Smooth muscle cell (in vitro differentiated cells): Measurements from ENCODE around the gene PKIB. TPM values are rescaled to one million over a fixed set of nuclear protein-coding genes. Genes with fewer than 3 reads are reported as not detected.
A peak's percentile ranks its signal among the peaks of the same experiment; 100 is the strongest.

Source experiments
- DNase-seq: peaks from one replicate; lab custom pipeline; 2025; ENCODE audit not compliant: unreplicated experiment; lab: John Stamatoyannopoulos, UW
- H2AFZ ChIP-seq: fragments of 200-600 bp; sonication (generic); 2 replicates; pipeline ENCODE4 v1.6.0; 2016; ENCODE audit warnings: antibody characterized with exemption, low read depth, mild to moderate bottlenecking
- H3F3A ChIP-seq: fragments of 200-600 bp; sonication (generic); 2 replicates; pipeline ENCODE4 v1.6.0; 2017; ENCODE audit warnings: antibody characterized with exemption, low read depth
- H3K27ac ChIP-seq: fragments of 200-600 bp; sonication (generic); 2 replicates; pipeline ENCODE4 v1.5.1; 2016; ENCODE audit warnings: low read depth, mild to moderate bottlenecking
- H3K27me3 ChIP-seq: fragments of 200-600 bp; sonication (generic); 2 replicates; pipeline ENCODE4 v1.6.1; 2016; ENCODE audit warnings: low read depth, mild to moderate bottlenecking
- H3K36me3 ChIP-seq: fragments of 200-600 bp; sonication (generic); 2 replicates; pipeline ENCODE4 v1.5.1; 2016; ENCODE audit warnings: low read depth
- H3K4me1 ChIP-seq: fragments of 200-600 bp; sonication (generic); 2 replicates; pipeline ENCODE4 v1.5.1; 2016; ENCODE audit warnings: low read depth
- H3K4me2 ChIP-seq: fragments of 200-600 bp; sonication (generic); 2 replicates; pipeline ENCODE4 v1.6.0; 2016; ENCODE audit warnings: mild to moderate bottlenecking
- H3K4me3 ChIP-seq: fragments of 200-600 bp; sonication (generic); 2 replicates; pipeline ENCODE4 v1.5.1; 2016; ENCODE audit warnings: mild to moderate bottlenecking
- H3K79me2 ChIP-seq: fragments of 200-600 bp; sonication (generic); 2 replicates; pipeline ENCODE4 v1.6.0; 2016; ENCODE audit warnings: low read depth, mild to moderate bottlenecking
- H3K9ac ChIP-seq: fragments of 200-600 bp; sonication (generic); 2 replicates; pipeline ENCODE4 v1.6.0; 2016; ENCODE audit warnings: low read depth
- H3K9me3 ChIP-seq: fragments of 200-600 bp; sonication (generic); replicated peaks from 2 replicates; pipeline ENCODE4 v1.5.1; 2016; ENCODE audit warnings: low read depth
- H4K20me1 ChIP-seq: fragments of 200-600 bp; sonication (generic); 2 replicates; pipeline ENCODE4 v1.6.0; 2016; ENCODE audit warnings: low read depth
- WGBS: methylation state at CpG from one replicate; pipeline ENCODE4 v1.1.7; 2016; ENCODE audit warnings: low lambda C conversion rate; 5-methylcytosine and 5-hydroxymethylcytosine counted together
- polyA plus RNA-seq: library from polyadenylated mRNA; unstranded; fragments of >200 nt; fragmentation: Nextera tagmentation; extraction: Ambion mirVana; gene quantifications from 2 replicates; pipeline ENCODE4 v1.2.1, GENCODE V29; 2016
- total RNA-seq: library from RNA; depleted of rRNA; stranded (reverse); fragments of >200 nt; gene quantifications from 2 replicates; pipeline ENCODE4 v1.2.3, GENCODE V29; 2014
- TF ChIP-seq, protein P1 (sequence below): fragments of 200-600 bp; sonication (generic); IDR thresholded peaks from 2 replicates; pipeline ENCODE4 v1.5.1; 2017; ENCODE audit warnings: borderline replicate concordance, mild to moderate bottlenecking, antibody characterized with exemption; ENCODE audit not compliant: insufficient read depth, poor library complexity, severe bottlenecking

PKIB gene
- total and polyA plus RNA-seq, 2 experiments from 2014 or later: 65.6 to 82.6 TPM

DNA sequence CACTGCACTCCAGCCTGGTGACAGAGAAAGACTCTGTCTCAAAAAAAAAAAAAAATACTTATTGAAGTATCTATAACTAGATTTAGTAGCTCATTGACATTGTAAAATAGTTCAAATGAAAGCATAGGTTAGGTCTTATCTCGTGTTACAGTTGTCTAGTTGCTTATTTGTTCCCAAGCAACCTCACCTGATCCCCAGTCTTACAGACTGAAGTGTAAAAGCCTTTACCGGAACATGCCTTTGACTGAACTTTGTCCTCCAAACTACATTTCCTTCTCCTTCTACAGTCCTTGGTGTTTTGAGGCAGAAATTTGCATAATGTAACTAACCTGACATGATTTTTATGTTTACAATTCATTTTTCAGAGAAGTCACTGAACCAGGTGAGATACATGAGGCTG is 61.0 kb downstream of the PKIB start:
- no peaks in the 10 kb centered on the region for H3K27me3 ChIP-seq
- DNase-seq: no peak
- no peak overlapping the region for H3K4me3 ChIP-seq
- no peak overlapping the region for H2AFZ ChIP-seq
- WGBS: 65% methylated on average over 2 of the region's 2 CpGs
- H3K36me3 ChIP-seq: no peaks in the 10 kb centered on the region
- no peak overlapping the region for H3K4me2 ChIP-seq
- peaks cover 12% of the 10 kb centered on the region for H3K4me1 ChIP-seq
- no peak overlapping the region for H3K9ac ChIP-seq
- peaks cover 7% of the 10 kb centered on the region for H4K20me1 ChIP-seq
- H3K79me2 ChIP-seq: no peaks in the 10 kb centered on the region
- H3K9me3 ChIP-seq: no peaks in the 10 kb centered on the region
- TF ChIP-seq, protein P1, sequence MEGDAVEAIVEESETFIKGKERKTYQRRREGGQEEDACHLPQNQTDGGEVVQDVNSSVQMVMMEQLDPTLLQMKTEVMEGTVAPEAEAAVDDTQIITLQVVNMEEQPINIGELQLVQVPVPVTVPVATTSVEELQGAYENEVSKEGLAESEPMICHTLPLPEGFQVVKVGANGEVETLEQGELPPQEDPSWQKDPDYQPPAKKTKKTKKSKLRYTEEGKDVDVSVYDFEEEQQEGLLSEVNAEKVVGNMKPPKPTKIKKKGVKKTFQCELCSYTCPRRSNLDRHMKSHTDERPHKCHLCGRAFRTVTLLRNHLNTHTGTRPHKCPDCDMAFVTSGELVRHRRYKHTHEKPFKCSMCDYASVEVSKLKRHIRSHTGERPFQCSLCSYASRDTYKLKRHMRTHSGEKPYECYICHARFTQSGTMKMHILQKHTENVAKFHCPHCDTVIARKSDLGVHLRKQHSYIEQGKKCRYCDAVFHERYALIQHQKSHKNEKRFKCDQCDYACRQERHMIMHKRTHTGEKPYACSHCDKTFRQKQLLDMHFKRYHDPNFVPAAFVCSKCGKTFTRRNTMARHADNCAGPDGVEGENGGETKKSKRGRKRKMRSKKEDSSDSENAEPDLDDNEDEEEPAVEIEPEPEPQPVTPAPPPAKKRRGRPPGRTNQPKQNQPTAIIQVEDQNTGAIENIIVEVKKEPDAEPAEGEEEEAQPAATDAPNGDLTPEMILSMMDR: no peak
- H3K27ac ChIP-seq: no peak overlapping the region
- peaks cover 8% of the 10 kb centered on the region for H3F3A ChIP-seq

DNA sequence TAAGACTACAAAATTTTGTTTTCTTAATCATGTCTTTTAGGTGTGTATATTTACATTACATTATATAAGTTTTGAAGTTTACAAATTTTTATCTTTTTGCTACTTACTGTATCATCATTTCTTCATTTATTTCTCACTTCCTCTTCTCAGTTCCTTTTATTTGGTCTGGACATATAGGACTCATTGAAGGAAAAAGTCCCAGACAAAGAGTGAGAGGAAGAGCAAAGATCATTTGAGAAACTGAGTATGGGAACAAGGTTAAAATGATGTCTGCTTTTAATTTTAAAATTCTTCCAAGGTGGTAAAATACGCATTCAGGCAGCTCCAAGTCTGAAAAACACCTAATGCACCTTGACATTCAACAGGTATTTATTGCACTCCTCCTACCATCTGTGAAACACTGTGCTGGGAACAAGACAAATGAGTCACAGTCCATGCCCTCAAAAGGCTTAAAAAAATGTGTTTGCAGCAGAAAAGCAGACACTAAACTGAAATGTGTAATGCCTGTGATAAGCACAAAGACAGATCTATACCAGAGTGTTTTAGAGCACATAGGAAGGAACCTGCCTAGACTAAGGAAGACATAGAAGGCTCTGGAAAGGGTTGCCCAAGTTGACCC is 63.2 kb downstream of the PKIB start:
- H3K4me3 ChIP-seq: peak overlapping the region; percentile 11
- H3K4me1 ChIP-seq: peaks cover 12% of the 10 kb centered on the region
- H3K27ac ChIP-seq: peak overlapping the region; percentile 77
- H2AFZ ChIP-seq: no peak overlapping the region
- WGBS: 36% methylated on average over 1 of the region's 1 CpG
- no peaks in the 10 kb centered on the region for H3K27me3 ChIP-seq
- DNase-seq: no peak
- H3K36me3 ChIP-seq: no peaks in the 10 kb centered on the region
- TF ChIP-seq, protein P1: no peak
- H4K20me1 ChIP-seq: peaks cover 7% of the 10 kb centered on the region
- peak overlapping the region; percentile 58 for H3K4me2 ChIP-seq
- H3K79me2 ChIP-seq: no peaks in the 10 kb centered on the region
- no peak overlapping the region for H3K9ac ChIP-seq
- peaks cover 8% of the 10 kb centered on the region for H3F3A ChIP-seq
- no peaks in the 10 kb centered on the region for H3K9me3 ChIP-seq

DNA sequence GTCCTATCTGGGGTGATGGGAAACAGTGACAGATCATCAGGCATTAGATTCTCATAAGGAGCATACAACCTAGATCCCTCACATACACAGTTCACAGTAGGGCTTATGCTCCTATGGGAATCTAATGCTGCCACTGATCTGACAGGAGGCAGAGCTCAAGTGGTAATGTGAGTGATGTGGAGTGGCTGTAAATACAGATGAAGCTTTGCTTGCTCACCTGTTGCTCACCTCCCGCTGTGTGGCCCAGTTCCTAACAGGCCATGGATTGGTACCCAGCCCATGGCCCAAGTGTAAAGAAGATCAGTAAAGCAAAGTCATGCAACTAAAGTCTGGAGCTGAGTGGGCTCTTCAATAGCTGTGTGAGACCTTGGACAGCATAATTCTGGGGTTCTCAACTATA is 65.9 kb downstream of the PKIB start:
- Histone ChIP-seq H4K20me1 (peaks cover 10% of the 10 kb centered on the region), H3K4me3 (no peak overlapping the region), H3K36me3 (no peaks in the 10 kb centered on the region), H3K4me1 (peaks cover 12% of the 10 kb centered on the region), H3K4me2 (no peak overlapping the region), H3K79me2 (no peaks in the 10 kb centered on the region), H2AFZ (no peak overlapping the region), H3K9ac (no peak overlapping the region), H3K9me3 (no peaks in the 10 kb centered on the region), H3F3A (peaks cover 8% of the 10 kb centered on the region), H3K27ac (no peak overlapping the region), H3K27me3 (no peaks in the 10 kb centered on the region)
- TF ChIP-seq, protein P1: no peak
- WGBS: 95% methylated on average over 1 of the region's 1 CpG
- no peak for DNase-seq

DNA sequence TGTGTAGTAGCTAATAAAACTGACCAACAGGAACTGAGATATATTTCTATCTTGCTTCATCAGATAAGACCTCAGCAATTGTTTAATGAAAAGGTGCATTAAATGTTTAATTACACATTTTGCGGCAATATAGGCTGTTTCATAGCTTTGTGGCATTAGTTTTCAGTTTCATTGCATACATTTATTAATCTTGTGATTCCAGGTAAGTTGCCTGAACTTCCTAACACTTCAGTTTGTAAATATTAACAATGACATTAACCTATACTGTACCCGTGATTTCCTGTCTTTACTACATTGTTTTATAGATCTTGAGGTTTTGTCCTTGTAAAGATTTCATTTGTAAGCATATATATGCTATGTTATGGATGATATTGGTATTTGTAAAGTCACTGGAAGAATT is 66.5 kb downstream of the PKIB start:
- Histone ChIP-seq H3K9me3 (no peaks in the 10 kb centered on the region), H3K4me2 (no peak overlapping the region), H3K9ac (no peak overlapping the region), H3K27ac (no peak overlapping the region), H3K79me2 (no peaks in the 10 kb centered on the region), H3F3A (peaks cover 8% of the 10 kb centered on the region), H3K27me3 (no peaks in the 10 kb centered on the region), H4K20me1 (peaks cover 11% of the 10 kb centered on the region), H3K4me1 (peaks cover 12% of the 10 kb centered on the region), H2AFZ (no peak overlapping the region), H3K36me3 (no peaks in the 10 kb centered on the region), H3K4me3 (no peak overlapping the region)
- no peak for DNase-seq
- WGBS: 89% methylated on average over 2 of the region's 2 CpGs
- TF ChIP-seq, protein P1: no peak
